Prostate gland (tissue), 2 donors: Measurements from ENCODE around the gene RAB3GAP1.

Source experiments
- CTCF ChIP-seq, 4 experiments: fragments of 200-600 bp in 2 of 4; fragments of 450-650 bp in 2 of 4; sonication (generic) in 2 of 4; IDR thresholded peaks; 1 replicate in 3 of 4; 2 replicates in 1 of 4; pipeline ENCODE4 v1.5.1; 2016 to 2019; ENCODE audit warnings: antibody characterized with exemption in 4 of 4, mild to moderate bottlenecking in 2 of 4, moderate library complexity in 2 of 4
- POLR2A ChIP-seq: fragments of 450-650 bp; IDR thresholded peaks from one replicate; pipeline ENCODE4 v1.6.1; 2016; ENCODE audit warnings: antibody characterized with exemption, mild to moderate bottlenecking

GRCh38 chr2:135023886-135024485 lies 28.1 kb upstream of the RAB3GAP1 start:
- no peak for TF ChIP-seq POLR2A
- no peak for TF ChIP-seq CTCF (IDR thresholded peaks at IDR 0.05)
